Measurements from ENCODE around the gene OVAAL.

Gene OVAAL

DNA sequence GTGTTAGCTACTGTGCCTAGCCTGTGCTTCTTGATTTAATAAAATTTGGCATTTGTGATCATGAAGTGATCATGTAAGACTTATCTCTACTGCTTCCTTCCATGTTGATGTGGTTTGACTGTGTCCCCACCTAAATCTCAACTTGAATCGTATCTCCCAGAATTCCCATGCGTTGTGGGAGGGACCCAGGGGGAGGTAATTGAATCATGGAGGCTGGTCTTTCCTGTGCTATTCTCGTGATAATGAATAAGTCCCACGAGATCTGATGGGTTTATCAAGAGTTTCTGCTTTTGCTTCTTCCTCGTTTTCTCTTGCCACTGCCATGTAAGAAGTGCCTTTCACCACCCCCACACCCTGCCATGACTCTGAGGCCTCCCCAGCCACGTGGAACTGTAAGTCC is at the start of gene OVAAL:
OVAAL (plus strand) TSS at position 301 of the 400 bp plus-strand sequence.
- DNase-seq (ENCODE audit: low spot score) = no peak

DNA sequence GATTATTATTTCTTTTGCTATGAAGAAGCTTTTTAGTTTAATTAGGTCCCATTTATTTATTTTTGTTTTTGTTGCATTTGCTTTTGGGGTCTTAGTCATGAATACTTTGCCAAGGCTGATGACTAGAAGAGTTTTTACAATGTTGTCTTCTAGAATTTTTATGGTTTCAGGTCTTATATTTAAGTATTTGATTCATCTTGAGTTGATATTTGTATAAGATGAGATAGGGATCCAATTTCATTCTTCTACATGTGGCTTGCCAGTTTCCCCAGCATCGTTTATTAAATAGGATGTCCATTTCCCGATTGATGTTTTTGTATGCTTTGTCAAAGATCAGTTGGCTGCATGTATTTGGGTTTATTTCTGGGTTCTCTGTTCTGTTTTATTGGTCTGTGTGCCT is 47.9 kb upstream of the OVAAL start:
- DNase-seq (ENCODE audit: low spot score) = no peak

DNA sequence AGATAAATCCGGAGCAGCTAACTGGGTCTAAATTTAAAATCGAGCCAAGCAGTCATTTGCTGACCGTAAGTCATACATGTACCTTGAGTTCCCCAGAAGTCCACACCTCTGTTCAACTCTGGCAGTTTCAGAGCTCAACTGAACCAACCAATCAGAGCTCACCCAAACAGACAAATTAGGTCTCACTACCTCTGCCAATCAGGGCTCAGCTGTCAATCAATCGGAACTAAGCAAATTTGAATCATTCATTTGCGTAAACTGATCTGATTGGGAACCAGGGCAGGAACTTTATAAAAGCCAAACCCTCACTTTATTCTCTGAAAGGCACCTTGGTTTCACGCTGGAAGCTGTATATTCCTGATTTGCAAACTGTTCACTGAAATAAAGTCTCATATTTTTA is 45.2 kb upstream of the OVAAL start:
- no peak for DNase-seq (ENCODE audit: low spot score)

DNA sequence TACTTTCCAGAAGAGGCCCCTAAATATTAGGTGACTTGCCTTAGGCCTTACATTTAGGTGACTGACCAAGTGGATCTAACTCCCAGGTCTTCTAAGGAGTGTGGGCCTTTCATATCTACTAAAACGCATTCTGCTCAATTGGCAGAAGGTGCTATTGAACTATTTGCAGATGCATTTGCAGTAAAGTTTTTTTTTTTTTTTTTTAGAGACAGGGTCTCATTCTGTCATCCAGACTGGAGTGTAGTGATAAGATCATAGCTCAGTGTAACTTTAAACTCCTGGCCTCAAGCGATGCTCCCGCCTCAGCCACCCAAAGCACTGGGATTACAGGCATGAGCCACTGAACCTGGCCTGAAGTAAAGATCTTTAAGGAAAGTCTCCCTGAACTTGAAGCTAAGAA is 43.4 kb upstream of the OVAAL start:
- no peak for DNase-seq (ENCODE audit: low spot score)

DNA sequence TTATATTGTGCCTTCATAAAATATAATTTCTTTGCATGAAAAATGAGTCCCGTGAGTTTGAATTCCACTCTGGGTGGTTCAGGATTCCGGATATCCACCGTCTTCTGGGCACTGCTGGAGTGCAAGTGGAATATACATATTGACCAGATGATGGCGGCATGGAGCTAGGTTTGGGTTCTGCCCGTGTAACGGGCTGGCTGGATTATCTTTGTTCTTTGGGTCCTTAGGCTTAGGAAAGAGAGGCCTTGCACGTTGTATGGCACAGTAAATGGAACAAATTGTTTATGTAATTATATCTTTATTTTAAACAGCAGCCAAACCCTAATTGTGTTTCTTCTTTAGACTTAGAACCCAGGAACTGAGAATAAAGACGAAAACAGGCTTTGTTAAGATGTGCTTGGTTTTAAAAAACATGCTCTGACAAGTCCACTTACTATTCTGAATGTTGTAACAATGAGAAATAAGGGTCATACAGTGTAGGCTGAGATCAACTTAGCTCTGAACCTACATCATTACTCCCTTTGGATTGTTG is 42.8 kb upstream of the OVAAL start:
- peak; percentile 75 for DNase-seq (ENCODE audit: low spot score)

DNA sequence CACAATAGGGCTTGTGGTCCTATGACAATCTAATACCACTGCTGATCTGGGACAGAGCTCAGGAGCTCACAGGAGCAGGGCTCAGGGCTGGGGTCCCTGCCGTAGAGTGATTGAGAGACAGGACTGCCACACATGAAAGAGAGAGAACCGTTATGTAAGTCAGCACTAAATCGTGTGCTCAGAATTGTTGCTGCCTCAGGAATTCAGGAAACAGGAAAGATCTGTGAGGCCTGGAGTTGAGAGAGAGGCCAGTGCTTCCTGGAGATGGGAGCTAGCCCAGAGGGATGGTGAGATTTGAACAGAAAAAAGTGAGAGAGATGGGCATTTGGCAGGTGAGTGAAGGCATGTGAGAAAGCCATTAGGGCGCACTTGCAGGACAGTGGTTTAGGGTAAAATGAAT is 38.9 kb upstream of the OVAAL start:
- no peak for DNase-seq (ENCODE audit: low spot score)

DNA sequence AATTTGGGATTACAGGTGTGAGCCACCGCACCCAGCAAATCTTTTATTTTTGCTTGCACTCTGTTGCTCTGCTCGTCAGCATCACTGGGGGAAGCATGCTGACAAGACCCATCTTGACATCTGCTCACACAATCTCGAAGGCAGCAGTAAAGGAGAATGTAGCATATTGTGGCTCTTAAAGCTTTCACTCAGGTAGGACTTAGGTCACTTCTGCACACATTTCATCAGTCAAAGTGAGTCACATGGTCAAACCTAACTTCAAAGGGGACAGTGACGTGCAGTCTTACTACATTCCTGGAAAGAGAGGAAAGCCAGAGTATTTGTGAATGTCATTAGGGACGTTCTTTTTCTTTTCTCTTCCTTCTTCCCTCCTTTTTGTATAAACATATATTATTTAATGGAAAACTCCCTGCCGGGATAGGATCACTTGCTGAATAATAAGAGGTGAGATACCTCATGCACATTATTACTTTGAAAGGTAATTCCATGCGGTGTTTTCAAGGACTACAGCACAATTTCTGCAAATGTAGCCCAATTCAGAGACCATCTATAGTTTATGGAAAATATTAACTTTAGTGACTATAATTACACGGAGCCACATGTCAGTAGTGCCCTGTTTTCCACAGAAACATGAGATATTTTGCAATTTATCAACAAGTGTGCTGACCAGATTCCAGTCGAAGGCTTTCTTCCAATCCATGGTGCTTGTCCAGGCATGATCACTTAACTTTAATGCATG is 37.1 kb upstream of the OVAAL start:
- DNase-seq (ENCODE audit: low spot score) = no peak

DNA sequence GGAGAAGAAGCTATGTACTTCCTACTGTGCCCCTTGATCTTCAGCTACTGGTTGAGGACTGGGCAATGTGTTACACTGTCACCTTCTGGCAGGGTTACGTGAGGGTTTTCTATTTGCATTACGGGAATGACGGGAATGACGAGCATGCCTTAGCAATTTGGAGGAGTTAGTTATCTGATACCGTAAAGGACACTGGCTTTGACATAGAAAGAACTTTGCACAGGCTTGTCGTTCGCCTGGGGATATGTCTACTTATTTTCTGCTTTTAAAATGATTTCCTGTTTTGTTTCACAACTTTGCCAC is 36.6 kb upstream of the OVAAL start:
- no peak for DNase-seq (ENCODE audit: low spot score)

DNA sequence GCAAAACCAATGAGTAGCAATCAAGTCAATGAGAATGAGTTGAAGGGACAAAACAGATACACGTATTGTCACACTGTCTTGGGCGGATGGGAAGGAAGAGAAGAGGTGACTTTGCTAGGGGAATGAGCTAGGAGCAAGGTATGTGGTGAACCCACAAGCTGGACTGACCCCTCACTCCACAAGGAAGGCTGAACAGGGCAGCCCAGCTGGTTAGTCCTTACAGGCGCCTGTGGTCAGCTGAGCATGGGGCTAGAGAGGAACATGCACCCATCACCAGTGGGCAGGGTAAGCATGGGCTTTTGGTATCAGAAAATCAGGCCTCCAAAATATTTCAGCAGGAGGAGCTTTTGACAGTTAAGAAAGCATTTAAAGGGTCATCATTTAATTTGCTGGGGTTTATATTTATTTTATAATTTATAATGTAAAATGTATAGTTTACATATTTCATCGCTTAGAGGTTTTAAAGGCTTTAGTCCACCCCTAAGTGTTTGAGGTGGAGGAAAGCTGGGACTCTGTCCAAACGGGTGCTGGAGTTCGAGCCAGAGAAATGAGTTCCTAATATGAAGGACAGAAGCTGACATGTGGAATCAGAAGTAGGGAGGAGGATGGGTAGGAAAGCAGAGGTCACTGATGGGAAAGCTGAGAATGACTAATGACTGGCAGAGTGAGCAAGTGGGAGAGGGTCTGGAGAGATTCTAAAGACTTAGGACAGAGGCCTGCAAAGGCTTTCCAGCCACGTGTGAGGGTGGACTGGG is 34.4 kb upstream of the OVAAL start:
- no peak for DNase-seq (ENCODE audit: low spot score)

DNA sequence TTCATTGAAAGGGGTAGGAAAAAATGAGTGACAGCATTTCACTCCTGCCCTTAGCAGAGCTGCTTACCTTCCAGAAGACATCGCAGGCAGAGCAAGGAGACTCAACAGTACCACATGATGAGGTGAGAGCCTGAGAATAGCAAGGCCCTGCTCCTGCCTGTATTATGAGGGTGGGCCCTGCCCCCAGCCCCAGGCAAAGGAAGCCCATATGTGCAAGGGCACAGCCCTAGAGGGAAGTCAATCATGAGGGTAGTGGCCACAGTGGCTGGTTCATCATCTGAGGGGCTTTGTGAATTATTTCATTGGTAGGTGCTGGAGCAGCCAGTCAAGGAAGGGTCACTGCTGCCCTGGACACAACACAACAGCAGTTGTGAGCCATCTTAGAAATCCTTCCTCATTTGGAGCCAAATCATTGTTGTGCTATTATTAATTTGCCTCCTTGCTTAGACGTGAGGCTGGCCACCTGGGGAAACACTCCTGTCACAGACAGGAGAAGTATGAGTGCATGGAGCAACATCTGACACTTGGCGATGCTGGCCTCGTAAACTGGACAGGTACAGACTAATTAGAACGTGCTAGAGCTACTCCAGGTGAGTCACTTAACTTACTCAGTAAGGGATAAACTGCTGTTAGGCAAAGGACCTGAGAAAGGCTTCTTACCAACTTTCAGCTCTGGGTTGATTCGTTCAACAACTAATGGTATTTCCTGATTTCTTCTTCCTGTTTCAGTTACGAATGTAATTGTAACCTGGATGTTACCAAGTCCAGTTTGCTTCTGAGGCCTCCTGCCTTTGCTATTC is 33.6 kb upstream of the OVAAL start:
- DNase-seq (ENCODE audit: low spot score) = no peak

DNA sequence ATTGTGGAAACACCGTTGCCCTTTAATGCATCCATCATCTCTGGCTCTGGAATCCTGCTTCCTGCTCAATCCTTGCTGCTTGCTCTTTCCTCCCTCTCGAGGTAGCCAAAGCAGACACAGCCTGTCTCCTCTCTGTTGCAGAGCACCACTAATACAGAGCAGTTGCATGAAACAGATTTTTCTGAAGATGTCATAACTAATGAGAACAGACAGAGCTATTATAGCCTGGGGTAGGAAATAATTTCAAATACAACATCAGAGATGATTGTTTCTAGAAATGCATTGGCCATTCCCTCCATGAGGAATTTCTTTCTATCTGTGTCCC is 33.1 kb upstream of the OVAAL start:
- DNase-seq (ENCODE audit: low spot score) = no peak

DNA sequence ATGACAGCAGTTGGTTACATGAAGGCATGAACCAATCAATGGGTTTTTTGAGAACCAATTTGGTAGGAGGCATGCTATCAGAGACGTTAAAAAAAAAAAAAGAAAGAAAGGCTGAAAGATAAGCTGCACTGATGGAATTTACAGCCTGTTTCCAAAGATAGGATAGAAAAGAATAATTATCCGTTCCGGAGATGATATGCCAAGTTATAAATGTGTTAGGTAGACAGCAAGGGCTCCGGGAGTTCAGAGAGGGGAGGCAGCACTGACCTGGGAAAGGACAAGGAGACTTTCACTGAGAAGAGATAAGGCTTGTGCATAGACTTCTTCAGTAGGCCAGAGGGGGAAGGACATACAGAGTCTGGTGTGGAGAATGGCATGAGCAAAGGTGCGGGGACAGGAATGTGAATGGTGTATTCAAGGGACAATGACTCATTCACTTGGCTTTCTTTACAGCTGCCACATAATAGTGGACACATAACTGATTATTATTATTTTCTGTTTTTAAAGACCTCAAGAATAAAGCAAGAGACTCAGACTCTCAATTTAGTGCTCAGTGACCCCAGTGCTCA is 31.6 kb upstream of the OVAAL start:
- DNase-seq (ENCODE audit: low spot score) = no peak

DNA sequence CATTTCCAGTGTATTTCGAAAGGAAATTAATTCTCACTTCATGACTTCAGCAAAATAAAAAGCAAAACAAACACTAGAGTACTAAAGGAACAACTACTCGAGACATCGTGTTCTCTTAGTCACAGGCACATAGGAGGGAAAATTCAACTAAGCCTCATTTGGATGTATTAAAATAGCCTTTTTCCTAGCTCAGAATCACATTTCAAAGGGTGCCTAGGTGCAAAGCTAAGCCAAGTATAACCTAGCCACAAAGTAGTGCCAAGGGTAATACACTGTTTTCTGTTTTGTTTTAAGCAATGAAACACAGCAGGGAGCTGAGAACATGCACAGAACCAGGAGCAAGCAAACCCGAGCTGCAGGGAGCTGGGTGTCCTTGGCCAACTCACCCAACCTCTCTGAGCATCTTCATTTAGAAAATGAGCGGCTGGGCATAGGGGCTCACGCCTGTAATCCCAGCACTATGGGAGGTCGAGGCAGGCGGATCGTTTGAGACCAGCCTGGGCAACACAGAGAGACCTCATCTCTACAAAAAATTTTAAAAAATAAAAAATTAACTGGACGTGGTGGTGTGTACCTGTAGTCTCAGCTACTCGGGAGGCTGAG is 29.8 kb upstream of the OVAAL start:
- DNase-seq (ENCODE audit: low spot score) = no peak

DNA sequence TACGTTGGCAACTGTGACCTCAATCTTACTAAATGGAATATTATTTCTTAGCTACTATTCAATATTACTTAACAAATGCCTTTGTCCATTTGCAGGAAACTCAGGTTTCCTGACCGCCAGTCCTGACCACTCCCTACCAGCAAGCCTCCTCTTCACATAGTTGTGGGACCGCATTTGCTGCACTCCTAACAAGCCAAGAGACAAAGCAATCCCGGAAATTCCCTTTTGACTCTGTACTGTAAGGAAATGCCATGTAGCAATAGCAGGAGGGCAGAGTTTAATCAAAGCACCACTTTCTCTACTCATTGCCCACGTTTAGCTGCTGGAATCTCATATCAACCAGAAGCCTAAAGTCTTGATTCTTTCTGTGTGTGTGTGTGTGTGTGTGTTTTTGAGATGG is 28.3 kb upstream of the OVAAL start:
- no peak for DNase-seq (ENCODE audit: low spot score)

DNA sequence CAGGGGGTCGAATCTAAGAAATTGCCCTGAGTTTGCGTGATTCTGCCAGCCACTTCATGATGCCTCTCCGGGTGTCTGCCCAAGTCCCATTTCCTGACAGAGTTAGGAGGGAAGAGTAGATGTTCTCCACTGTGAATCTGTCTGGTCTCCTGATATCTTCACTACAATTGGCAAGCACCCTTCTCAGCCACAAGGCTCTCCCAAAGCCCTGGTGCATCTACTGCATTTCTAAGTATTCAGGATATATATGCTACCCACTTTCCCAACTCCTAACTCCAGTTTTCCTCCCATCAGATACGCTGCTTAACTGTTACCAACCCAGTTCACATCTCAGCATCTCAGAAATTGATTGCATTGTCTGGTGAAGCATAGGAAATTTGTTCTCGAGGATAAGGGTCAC is 25.9 kb upstream of the OVAAL start:
- DNase-seq (ENCODE audit: low spot score) = no peak

DNA sequence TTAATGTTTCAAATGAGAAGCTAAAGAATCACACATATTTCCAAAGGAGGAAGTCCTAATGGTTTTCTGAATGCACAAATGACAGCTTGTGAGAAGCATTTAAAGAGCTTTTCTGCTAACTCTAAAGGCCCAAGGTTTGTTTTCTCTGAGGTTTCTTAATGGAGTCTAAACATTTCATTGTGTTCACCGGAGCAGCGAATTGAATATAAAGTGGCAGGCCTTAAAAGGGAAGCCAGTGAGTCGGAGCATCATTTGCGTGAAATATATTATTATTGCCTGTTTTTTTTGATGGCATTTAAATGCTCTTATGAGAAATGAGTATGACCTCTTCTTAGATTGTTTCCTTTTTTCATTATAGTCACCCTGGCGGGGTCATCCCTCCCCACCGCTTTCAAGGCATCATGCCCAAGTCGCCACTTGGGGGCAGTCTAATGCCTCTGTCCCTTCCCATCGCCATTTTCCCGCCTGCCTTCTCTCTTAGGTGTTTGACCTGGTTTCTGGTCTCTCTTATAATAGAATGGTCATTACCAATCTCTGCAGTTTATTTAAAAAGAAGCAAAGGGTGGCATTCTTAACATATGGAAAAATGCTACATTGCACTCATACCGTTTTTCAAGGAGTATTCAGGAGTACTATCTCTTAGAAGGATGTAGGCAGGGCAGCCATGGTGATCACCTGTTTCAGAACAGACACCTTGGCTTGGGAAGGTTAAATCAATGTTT is 25.3 kb upstream of the OVAAL start:
- DNase-seq (ENCODE audit: low spot score) = peak; percentile 58

DNA sequence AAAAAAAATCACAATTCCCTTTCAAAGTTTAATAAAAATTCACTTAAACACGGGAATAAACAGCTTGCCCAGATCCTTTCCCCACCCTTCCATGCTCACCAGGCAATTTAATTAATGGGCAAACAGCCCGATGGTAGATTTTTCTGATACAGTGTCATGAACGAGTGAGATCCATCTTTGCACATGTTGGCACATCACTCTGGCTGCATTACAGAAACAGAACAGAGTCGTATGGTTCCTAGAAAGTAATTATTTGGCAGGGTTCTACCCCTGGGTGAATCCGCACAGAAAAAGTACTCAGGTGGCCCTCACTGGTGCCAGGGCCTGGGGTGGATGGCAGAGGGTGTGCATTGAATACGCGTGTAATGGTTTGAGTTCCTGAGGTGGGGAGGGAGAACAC is 24.6 kb upstream of the OVAAL start:
- DNase-seq (ENCODE audit: low spot score) = no peak

DNA sequence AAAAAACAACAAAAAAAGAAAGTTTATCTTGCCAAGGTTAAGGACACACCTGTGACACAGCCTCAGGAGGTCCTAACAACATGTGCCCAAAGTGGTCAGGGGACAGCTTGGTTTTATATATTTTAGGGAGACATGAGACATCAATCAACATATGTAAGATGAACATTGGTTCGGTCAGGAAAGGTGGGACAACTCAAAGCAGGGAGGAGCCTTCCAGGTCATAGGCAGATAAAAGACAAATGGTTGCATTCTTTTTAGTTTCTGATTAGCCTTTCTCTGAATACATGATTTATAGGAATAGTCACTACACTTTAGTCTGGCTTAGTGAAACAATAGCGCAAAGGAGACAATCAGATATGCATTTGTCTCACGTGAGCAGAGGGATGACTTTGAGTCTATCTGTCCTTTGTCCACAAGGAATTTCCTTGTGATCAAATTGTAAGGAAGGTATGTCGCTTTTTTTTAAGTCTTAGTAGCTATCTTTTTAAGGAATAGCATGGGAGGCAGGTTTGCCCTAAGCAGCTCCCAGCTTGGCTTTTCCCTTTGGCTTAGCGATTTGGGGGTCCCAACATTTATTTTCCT is 23.3 kb upstream of the OVAAL start:
- DNase-seq (ENCODE audit: low spot score) = no peak

DNA sequence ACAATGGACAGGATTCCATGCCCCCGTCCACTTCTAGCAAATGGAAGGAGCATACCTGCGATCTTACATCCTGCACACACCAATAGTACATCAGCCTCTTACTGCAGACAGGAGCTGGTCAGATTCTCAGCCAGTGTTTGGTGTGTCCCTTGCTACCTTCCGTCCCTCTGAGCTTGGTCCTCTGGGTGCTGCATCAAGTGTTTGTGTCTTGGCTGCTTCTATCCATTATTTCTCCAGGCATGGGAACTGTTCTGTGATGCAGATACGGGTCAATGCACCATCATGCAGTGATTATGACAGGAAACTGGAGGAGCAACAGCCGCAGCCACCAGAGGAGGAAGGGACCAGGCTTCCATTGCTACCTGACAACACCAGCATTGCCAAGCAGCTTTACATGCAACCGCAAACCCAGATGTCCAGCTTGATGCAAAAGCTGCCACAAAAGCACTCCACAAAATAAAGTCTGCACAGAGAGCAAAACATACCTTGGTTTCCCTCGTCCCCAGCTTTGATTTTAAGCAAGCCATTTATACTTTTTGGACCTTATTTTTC is 21.9 kb upstream of the OVAAL start:
- no peak for DNase-seq (ENCODE audit: low spot score)

DNA sequence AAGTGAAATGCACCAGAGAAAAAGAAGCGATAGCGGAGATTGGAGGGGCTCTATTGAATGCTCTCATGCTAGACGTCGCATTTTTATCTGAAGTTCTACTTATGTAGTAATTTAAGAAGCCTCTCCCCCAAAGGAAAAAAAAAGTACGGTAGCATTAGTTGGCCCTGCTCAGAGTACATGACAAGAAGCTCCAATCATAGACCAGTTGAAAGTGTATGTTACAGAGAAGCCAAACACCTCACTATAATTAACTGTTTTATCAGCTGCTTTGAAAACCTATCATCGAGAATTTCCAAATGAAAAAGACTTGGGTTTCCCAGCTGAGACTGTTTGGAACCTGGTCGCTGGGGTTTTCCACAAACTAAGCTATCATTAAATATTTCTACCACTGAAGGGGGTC is 19.6 kb upstream of the OVAAL start:
- DNase-seq (ENCODE audit: low spot score) = no peak
